Measurements from ENCODE around the gene ITIH3.

DNA sequence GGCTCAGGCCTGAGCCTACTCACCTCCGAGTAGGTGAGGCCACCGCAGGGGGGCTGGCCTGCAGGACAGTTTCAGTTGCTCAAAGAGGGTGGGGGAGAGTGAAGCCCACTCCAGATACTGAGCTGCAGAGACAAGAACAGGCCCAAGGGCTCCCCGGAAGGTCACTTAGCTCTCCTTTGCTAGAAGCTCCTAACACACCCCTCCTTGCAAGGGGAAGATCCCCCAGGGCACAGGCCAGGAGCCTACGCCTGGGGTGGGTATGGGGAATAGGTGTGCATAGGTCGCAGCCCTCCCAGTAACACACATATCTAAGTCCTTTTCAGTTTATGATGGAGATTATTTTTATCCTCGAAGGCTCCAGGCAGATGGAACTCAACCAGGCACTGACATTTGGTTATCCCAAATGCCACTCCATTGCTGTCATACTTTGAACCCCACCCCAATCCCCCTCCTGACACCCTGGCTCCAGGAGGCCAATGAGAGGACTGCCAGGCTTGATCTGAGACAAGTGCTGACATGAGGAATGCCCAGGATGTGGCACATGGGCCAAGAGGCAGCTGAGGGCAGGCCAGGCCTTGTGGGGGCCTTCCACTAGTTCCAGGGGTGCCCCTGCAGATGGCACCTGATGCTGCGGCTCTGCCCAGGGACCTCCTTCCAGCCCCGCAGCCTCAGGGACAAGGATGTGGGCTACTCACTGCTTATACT is 41.3 kb downstream of the ITIH3 start:
- TF ChIP-seq, protein P1, sequence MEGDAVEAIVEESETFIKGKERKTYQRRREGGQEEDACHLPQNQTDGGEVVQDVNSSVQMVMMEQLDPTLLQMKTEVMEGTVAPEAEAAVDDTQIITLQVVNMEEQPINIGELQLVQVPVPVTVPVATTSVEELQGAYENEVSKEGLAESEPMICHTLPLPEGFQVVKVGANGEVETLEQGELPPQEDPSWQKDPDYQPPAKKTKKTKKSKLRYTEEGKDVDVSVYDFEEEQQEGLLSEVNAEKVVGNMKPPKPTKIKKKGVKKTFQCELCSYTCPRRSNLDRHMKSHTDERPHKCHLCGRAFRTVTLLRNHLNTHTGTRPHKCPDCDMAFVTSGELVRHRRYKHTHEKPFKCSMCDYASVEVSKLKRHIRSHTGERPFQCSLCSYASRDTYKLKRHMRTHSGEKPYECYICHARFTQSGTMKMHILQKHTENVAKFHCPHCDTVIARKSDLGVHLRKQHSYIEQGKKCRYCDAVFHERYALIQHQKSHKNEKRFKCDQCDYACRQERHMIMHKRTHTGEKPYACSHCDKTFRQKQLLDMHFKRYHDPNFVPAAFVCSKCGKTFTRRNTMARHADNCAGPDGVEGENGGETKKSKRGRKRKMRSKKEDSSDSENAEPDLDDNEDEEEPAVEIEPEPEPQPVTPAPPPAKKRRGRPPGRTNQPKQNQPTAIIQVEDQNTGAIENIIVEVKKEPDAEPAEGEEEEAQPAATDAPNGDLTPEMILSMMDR (IDR thresholded peaks at IDR 0.05): no peak
- TF ChIP-seq POLR2A (IDR thresholded peaks at IDR 0.05): no peak

Data from transverse colon (tissue), 3 donors.